Ovary (tissue), 3 donors: ENCODE measurements around the gene UGT1A4.

Source experiments
- CTCF ChIP-seq, 3 donors: fragments of 450-650 bp in 2 of 3; fragments of 200-600 bp in 1 of 3; IDR thresholded peaks; one replicate each; pipeline versions ENCODE4 v1.5.1 to v1.8.0; 2016 to 2022; ENCODE audit warnings: antibody characterized with exemption in 3 of 3, mild to moderate bottlenecking in 1 of 3
- EP300 ChIP-seq: sonication (generic); formaldehyde crosslinking; IDR thresholded peaks from one replicate; pipeline ENCODE4 v1.6.1; 2017; ENCODE audit warnings: antibody characterized with exemption
- POLR2A ChIP-seq: fragments of 450-650 bp; IDR thresholded peaks from one replicate; pipeline ENCODE4 v1.6.1; 2017; ENCODE audit warnings: antibody characterized with exemption, mild to moderate bottlenecking, moderate library complexity
- donor health status: DM: no; HTN: no; CAD: no.

GRCh38 chr2:233700028-233700635 lies 18.4 kb upstream of the UGT1A4 start:
- TF ChIP-seq POLR2A = no peak
- no peak for TF ChIP-seq CTCF (IDR thresholded peaks at IDR 0.05)
- TF ChIP-seq EP300 = no peak
